Measurements from ENCODE around the gene CENPP.

DNA sequence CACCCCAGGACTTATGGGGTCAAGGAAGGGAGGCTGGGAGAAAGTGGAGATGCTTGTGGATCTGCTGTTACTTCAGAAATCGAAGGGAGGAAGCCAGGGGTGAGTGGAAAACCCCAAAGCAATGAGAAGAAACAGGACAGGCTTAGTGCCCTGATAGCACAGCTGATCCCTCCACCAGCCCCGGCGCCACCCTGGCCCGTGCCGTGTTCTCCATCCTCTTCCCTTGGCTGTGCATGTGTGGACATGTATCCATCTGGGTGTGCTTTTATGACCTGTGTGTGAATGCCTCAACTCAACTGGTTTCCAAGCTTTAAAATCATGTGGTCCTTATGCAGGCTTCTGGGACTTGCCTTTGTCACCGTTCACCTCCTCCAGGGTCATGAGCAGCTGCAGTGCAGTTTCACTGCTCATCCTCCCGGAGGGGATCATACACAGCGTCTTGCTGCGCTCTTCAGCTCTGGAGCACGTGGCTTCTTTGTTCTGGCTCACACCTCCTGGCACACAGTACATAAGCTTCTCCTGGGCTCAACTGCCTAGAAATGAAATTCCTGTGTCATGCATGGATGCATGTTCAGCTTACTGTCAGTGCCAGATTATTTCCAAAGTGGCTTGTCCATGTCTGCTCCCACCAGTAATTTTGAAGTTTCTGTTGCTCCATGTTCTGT is 286.0 kb downstream of the CENPP start:
- TF ChIP-seq CTCF (IDR thresholded peaks at IDR 0.05) (no peak), POLR2A (IDR thresholded peaks at IDR 0.05) (no peak)
